ENCODE data around the gene TOB1. TPM values are rescaled to one million over a fixed set of nuclear protein-coding genes. Genes with fewer than 3 reads are reported as not detected.

Gene TOB1
- total and polyA plus RNA-seq, 12 donors = 15.6 to 134 (median 97.8) TPM

- ATAC-seq (peak in 4 of 8 donors; percentile 2 to 26 (median 17)), DNase-seq (no peak)
- Histone ChIP-seq H3K4me1 (peaks cover under 1 to 41% (median 6%) of the 10 kb centered on the region in 9 donors), H3K27me3 (peaks cover 0 to 14% (median 7%) of the 10 kb centered on the region in 7 donors), H3K4me3 (peak within 1 kb of the TSS in 9 of 10 donors; percentile 4 to 49 (median 35)), H3K27ac (no peak within 1 kb of the TSS), H3K36me3 (no peaks in the 10 kb centered on the region), H3K9me3 (no peaks in the 10 kb centered on the region)
- 57 to 63% methylated on average over 39 of the region's 39 CpGs for WGBS, 2 donors
- no peak for TF ChIP-seq CTCF (IDR thresholded peaks at IDR 0.05)
- intact Hi-C loops (cut with DNase I) = no loop called here
Measured at GRCh38 chr17:50835301-50836234, 30.6 kb downstream of the TOB1 start, which contains the start of gene WFIKKN2. TSS of gene WFIKKN2 (plus strand) at chr17:50835586. CDS start at chr17:50835938, 352 bp downstream.

GRCh38 chr17:50834429-50835300, 31.5 kb downstream of the TOB1 start:
- Histone ChIP-seq H3K27ac (no peak overlapping the region), H3K4me3 (peak overlapping the region in 9 of 10 donors; percentile 4 to 49 (median 35)), H3K4me1 (peaks cover 2 to 41% (median 6%) of the 10 kb centered on the region in 9 donors), H3K27me3 (peaks cover 0 to 14% (median 7%) of the 10 kb centered on the region in 7 donors), H3K36me3 (no peaks in the 10 kb centered on the region), H3K9me3 (no peaks in the 10 kb centered on the region)
- DNase-seq (no peak), ATAC-seq (peak in 5 of 8 donors; percentile 9 to 43 (median 11))
- TF ChIP-seq CTCF (IDR thresholded peaks at IDR 0.05) = no peak
- intact Hi-C loops (cut with DNase I) = no loop called here
- 31 to 32% methylated on average over 38 of the region's 38 CpGs for WGBS, 2 donors

GRCh38 chr17:50833510-50834428, 32.4 kb downstream of the TOB1 start:
- H3K36me3 ChIP-seq = no peaks in the 10 kb centered on the region
- peaks cover 2 to 45% (median 6%) of the 10 kb centered on the region in 9 donors for H3K4me1 ChIP-seq
- 91% methylated on average over 38 of the region's 38 CpGs for WGBS, 2 donors
- intact Hi-C loops (cut with DNase I) = no loop called here
- H3K9me3 ChIP-seq = no peaks in the 10 kb centered on the region
- H3K27ac ChIP-seq = no peak overlapping the region
- DNase-seq (no peak), ATAC-seq (no peak)
- peaks cover 0 to 14% (median 7%) of the 10 kb centered on the region in 7 donors for H3K27me3 ChIP-seq
- TF ChIP-seq CTCF (IDR thresholded peaks at IDR 0.05) = no peak
- no peak overlapping the region for H3K4me3 ChIP-seq

Data from heart right ventricle (tissue), 16 donors.